Gastroesophageal sphincter (tissue), 4 donors: ENCODE results near the gene SCD5. TPM values are rescaled to one million over a fixed set of nuclear protein-coding genes. Genes with fewer than 3 reads are reported as not detected.

Experiments
- ATAC-seq: fragments of 150-250 bp; one replicate; pipeline ENCODE4 v1.9.1; 2016; ENCODE audit warnings: mild to moderate bottlenecking, moderate library complexity
- H3K27ac ChIP-seq, 4 donors: fragments of 200-600 bp; sonication (generic) in 3 of 4; 1 replicate in 3 of 4; 2 replicates in 1 of 4; pipeline ENCODE4 v1.5.1; 2016 to 2019
- H3K27me3 ChIP-seq: fragments of 200-600 bp; sonication (generic); one replicate; pipeline ENCODE4 v1.5.1; 2019
- H3K36me3 ChIP-seq, 2 donors: fragments of 200-600 bp; sonication (generic); one replicate each; pipeline ENCODE4 v1.5.1; 2019; ENCODE audit warnings: control low read depth in 1 of 2
- H3K4me1 ChIP-seq, 3 donors: fragments of 200-600 bp; sonication (generic); 1 replicate in 2 of 3; 2 replicates in 1 of 3; pipeline ENCODE4 v1.5.1; 2016 to 2019; ENCODE audit warnings: control low read depth in 2 of 3
- H3K4me3 ChIP-seq, 2 donors: fragments of 200-600 bp; sonication (generic); one replicate each; pipeline ENCODE4 v1.5.1; 2019; ENCODE audit warnings: mild to moderate bottlenecking in 1 of 2, moderate library complexity in 1 of 2
- H3K9me3 ChIP-seq, 3 donors: fragments of 200-600 bp; sonication (generic); one replicate each; pipeline ENCODE4 v1.5.1; 2017 to 2019; ENCODE audit warnings: control low read depth in 2 of 3
- CTCF ChIP-seq, 4 experiments: fragments of 200-600 bp in 2 of 4; fragments of 450-650 bp in 2 of 4; sonication (generic) in 1 of 4; IDR thresholded peaks; one replicate each; pipeline ENCODE4 v1.5.1; 2017 to 2019; ENCODE audit warnings: antibody characterized with exemption in 4 of 4, mild to moderate bottlenecking in 2 of 4, moderate library complexity in 2 of 4
- EP300 ChIP-seq: sonication (generic); formaldehyde crosslinking; IDR thresholded peaks from one replicate; pipeline ENCODE4 v1.6.1; 2017; ENCODE audit warnings: antibody characterized with exemption, mild to moderate bottlenecking
- POLR2A ChIP-seq, 2 donors: fragments of 450-650 bp; IDR thresholded peaks; one replicate each; pipeline ENCODE4 v1.6.1; 2017; ENCODE audit warnings: antibody characterized with exemption in 2 of 2, mild to moderate bottlenecking in 2 of 2, moderate library complexity in 1 of 2
- POLR2AphosphoS5 ChIP-seq: sonication (generic); formaldehyde crosslinking; IDR thresholded peaks from one replicate; pipeline ENCODE4 v1.6.1; 2017; ENCODE audit warnings: antibody characterized with exemption
- WGBS, 2 donors: methylation state at CpG; one replicate each; pipeline ENCODE4 v1.1.5; 2018; ENCODE audit warnings: low coverage in 1 of 2; 5-methylcytosine and 5-hydroxymethylcytosine counted together
- total RNA-seq, 4 donors: library from RNA; depleted of rRNA; stranded (reverse); fragments of >200 nt; gene quantifications; one replicate each; pipeline ENCODE4 v1.1.0, GENCODE V29; 2016

The SCD5 gene
- total RNA-seq, 4 donors from 2014 or later: 15.5 to 21.8 (median 20.3) TPM

DNA sequence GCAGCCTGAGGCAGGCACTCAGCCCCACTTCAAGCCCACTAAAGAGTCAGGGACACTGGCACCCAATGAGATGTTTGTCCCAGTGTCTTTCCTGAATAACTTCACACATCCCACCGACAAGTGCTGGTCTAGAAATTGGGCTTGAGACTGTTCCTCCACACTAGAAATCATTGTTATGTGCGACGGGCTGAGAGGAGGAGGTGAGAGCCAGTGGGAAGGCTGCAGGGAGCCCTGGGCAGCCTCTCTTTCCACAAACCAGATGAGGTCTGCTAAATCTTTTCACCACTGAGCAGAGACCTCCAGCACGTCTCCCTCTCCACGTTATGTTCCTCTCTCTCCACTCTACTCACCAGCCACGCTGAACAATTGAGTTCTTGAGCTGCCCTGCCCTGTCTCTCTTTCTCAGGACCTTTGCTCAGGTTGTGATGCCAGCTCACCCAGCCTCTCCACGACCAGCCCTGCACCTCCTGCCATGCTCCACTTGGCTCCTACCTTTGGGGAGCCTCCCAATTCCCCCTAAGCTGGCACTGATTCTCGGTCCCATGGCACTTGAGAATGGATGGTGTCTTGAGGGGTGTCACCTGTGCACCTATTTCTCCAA lies 8.4 kb downstream of the SCD5 start:
- Histone ChIP-seq H3K4me3 (no peak overlapping the region), H3K4me1 (peaks cover 0 to 71% (median 4%) of the 10 kb centered on the region in 3 donors), H3K27me3 (no peaks in the 10 kb centered on the region), H3K27ac (peak overlapping the region in 2 of 4 donors; percentile 26 to 41), H3K9me3 (no peaks in the 10 kb centered on the region), H3K36me3 (no peaks in the 10 kb centered on the region)
- 75 to 77% methylated on average over 6 to 7 of the region's 8 CpGs for WGBS, 2 donors
- no peak for ATAC-seq
- TF ChIP-seq POLR2A (IDR thresholded peaks at IDR 0.05) (no peak), EP300 (no peak), POLR2AphosphoS5 (no peak), CTCF (IDR thresholded peaks at IDR 0.05) (no peak)

DNA sequence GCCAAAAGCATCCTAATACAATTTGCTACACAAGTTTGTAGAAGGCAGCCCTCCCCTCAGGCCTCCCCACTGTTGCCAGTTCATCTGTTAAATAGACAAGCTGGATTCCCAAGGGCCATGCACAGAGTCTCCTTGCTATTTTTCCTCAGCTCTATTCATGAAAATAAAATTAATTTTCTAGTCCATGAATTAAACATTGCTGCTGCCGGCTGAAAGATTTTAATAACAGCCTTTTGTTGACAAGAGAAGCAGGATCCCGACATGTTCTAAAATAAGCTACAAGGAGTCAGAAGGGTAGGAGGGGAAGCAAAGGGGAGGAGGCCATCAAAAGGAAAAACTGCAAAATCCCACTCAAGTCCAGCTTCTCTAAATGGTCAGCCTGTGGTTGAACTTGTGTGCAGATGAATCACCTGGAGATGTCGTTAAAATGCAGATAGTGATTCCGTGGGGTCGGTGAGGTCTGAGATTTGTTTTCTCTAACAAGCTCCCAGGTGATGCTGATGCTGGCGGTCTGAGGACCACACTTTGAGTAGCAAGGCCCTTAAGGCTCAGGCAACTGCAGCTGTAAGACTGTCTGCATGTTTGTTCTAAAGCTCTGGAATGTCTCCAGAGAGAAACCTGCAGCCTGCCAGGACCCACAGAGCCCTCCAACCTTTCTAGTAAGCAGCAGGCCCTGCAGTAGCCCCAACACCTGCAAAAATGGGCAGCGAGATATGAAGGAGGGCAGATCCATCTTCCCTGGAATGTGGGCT lies 9.4 kb downstream of the SCD5 start:
- H3K4me1 ChIP-seq: peaks cover 0 to 81% (median 4%) of the 10 kb centered on the region in 3 donors
- peak overlapping the region in 2 of 4 donors; percentile 26 to 41 for H3K27ac ChIP-seq
- no peak overlapping the region for H3K4me3 ChIP-seq
- no peaks in the 10 kb centered on the region for H3K36me3 ChIP-seq
- 10 to 33% methylated on average over 4 to 5 of the region's 7 CpGs for WGBS, 2 donors
- ATAC-seq: no peak
- no peak for TF ChIP-seq EP300
- TF ChIP-seq POLR2AphosphoS5: no peak
- no peak for TF ChIP-seq POLR2A (IDR thresholded peaks at IDR 0.05)
- no peak for TF ChIP-seq CTCF (IDR thresholded peaks at IDR 0.05)
- no peaks in the 10 kb centered on the region for H3K9me3 ChIP-seq
- no peaks in the 10 kb centered on the region for H3K27me3 ChIP-seq

DNA sequence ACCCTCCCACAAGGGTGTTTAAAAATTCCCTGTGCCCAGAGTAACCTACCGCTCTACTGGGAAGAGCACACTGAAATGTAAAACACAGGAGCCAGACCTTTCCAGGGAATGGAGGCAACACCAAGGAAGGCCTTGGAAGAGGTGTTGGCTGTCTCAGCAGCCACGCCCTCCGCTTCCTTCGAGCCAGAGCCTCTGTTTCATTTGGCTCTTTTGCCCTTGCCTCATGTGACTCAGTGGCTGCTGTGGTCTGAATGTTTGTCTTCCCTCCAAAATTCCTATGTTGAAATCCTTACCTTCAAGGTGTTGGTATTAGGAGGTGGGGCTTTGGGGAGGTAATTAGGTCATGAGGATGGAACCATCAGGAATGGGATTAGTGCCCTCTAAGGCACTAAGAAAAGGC lies 11.3 kb downstream of the SCD5 start:
- no peak overlapping the region for H3K4me3 ChIP-seq
- WGBS, 2 donors: 80 to 83% methylated on average over 1 to 3 of the region's 4 CpGs
- H3K9me3 ChIP-seq: no peaks in the 10 kb centered on the region
- H3K27ac ChIP-seq: no peak overlapping the region
- ATAC-seq: no peak
- no peaks in the 10 kb centered on the region for H3K27me3 ChIP-seq
- TF ChIP-seq POLR2AphosphoS5: no peak
- TF ChIP-seq POLR2A (IDR thresholded peaks at IDR 0.05): no peak
- no peak for TF ChIP-seq CTCF (IDR thresholded peaks at IDR 0.05)
- no peak for TF ChIP-seq EP300
- peaks cover 0 to 73% (median 4%) of the 10 kb centered on the region in 3 donors for H3K4me1 ChIP-seq
- H3K36me3 ChIP-seq: no peaks in the 10 kb centered on the region

DNA sequence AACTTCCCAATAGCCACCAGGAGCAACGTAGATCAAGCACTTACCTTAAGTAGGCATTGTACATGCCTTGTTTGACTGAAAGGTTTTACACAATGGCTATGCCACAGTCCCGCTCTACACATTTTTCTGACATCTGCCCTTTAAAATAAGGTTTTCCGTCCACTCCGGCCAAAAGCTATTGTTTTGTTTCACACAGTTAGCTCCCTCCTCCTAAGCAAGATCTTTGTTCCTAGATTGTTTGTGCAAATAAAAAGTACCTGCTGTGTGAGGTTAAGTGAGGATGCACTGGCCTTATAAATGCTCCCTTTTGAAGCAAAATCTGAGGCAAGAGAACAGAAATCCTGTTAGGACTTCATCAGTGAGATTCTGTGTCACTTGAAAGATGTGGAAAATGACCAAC lies 11.8 kb downstream of the SCD5 start:
- no peak overlapping the region for H3K4me3 ChIP-seq
- no peaks in the 10 kb centered on the region for H3K9me3 ChIP-seq
- H3K27me3 ChIP-seq: no peaks in the 10 kb centered on the region
- H3K36me3 ChIP-seq: no peaks in the 10 kb centered on the region
- WGBS, 2 donors: 51 to 83% methylated on average over 3 to 4 of the region's 4 CpGs
- no peak for ATAC-seq
- no peak overlapping the region for H3K27ac ChIP-seq
- H3K4me1 ChIP-seq: peaks cover 0 to 68% (median 4%) of the 10 kb centered on the region in 3 donors
- TF ChIP-seq CTCF (IDR thresholded peaks at IDR 0.05) (no peak), POLR2AphosphoS5 (no peak), EP300 (no peak), POLR2A (IDR thresholded peaks at IDR 0.05) (no peak)
